Panc1 (cell line): ENCODE data around the gene CEP85L.

ENCODE experiments used
- POLR2AphosphoS5 ChIP-seq: IDR thresholded peaks from 2 replicates; pipeline ENCODE4 v1.6.1; 2012; ENCODE audit warnings: mild to moderate bottlenecking, low read depth, low read length, moderate library complexity
- TCF7L2 ChIP-seq: IDR thresholded peaks from 2 replicates; pipeline ENCODE4 v1.6.1; 2011; ENCODE audit warnings: mild to moderate bottlenecking, low read depth, low read length, inconsistent platforms
- TF ChIP-seq, protein P1 (sequence below), 2 experiments: IDR thresholded peaks; 2 replicates each; pipeline ENCODE4 v1.6.1; 2011 to 2012; ENCODE audit warnings: low read depth in 2 of 2, control low read depth in 1 of 2, low read length in 1 of 2, mild to moderate bottlenecking in 1 of 2, moderate library complexity in 1 of 2; ENCODE audit not compliant: insufficient read depth in 1 of 2
- TF ChIP-seq, protein P2 (sequence below): fragments of 450-650 bp; IDR thresholded peaks from 2 replicates; pipeline ENCODE4 v1.5.1; 2017; ENCODE audit warnings: mild to moderate bottlenecking

- TF ChIP-seq, protein P1, sequence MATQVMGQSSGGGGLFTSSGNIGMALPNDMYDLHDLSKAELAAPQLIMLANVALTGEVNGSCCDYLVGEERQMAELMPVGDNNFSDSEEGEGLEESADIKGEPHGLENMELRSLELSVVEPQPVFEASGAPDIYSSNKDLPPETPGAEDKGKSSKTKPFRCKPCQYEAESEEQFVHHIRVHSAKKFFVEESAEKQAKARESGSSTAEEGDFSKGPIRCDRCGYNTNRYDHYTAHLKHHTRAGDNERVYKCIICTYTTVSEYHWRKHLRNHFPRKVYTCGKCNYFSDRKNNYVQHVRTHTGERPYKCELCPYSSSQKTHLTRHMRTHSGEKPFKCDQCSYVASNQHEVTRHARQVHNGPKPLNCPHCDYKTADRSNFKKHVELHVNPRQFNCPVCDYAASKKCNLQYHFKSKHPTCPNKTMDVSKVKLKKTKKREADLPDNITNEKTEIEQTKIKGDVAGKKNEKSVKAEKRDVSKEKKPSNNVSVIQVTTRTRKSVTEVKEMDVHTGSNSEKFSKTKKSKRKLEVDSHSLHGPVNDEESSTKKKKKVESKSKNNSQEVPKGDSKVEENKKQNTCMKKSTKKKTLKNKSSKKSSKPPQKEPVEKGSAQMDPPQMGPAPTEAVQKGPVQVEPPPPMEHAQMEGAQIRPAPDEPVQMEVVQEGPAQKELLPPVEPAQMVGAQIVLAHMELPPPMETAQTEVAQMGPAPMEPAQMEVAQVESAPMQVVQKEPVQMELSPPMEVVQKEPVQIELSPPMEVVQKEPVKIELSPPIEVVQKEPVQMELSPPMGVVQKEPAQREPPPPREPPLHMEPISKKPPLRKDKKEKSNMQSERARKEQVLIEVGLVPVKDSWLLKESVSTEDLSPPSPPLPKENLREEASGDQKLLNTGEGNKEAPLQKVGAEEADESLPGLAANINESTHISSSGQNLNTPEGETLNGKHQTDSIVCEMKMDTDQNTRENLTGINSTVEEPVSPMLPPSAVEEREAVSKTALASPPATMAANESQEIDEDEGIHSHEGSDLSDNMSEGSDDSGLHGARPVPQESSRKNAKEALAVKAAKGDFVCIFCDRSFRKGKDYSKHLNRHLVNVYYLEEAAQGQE (IDR thresholded peaks at IDR 0.05; ENCODE audit: insufficient read depth in 1 of 2, low read depth in 2 of 2, low read length in 1 of 2), result no peak
- TF ChIP-seq, protein P2, sequence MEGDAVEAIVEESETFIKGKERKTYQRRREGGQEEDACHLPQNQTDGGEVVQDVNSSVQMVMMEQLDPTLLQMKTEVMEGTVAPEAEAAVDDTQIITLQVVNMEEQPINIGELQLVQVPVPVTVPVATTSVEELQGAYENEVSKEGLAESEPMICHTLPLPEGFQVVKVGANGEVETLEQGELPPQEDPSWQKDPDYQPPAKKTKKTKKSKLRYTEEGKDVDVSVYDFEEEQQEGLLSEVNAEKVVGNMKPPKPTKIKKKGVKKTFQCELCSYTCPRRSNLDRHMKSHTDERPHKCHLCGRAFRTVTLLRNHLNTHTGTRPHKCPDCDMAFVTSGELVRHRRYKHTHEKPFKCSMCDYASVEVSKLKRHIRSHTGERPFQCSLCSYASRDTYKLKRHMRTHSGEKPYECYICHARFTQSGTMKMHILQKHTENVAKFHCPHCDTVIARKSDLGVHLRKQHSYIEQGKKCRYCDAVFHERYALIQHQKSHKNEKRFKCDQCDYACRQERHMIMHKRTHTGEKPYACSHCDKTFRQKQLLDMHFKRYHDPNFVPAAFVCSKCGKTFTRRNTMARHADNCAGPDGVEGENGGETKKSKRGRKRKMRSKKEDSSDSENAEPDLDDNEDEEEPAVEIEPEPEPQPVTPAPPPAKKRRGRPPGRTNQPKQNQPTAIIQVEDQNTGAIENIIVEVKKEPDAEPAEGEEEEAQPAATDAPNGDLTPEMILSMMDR, result no peak
- TF ChIP-seq TCF7L2 (no peak), POLR2AphosphoS5 (no peak)
Observed at GRCh38 chr6:118683881-118684872, 32.8 kb upstream of the CEP85L start.
